Gastrocnemius medialis (tissue), 4 donors: ENCODE measurements around the gene ACACA. TPM values are rescaled to one million over a fixed set of nuclear protein-coding genes. Genes with fewer than 3 reads are reported as not detected.

Source experiments
- ATAC-seq, 2 donors: fragments of 150-250 bp; one replicate each; pipeline ENCODE4 v1.9.1; 2016
- DNase-seq, 2 donors: peaks; one replicate each; pipeline ENCODE4 v3.0.0-alpha.2; 2019
- H3K27ac ChIP-seq, 4 donors: fragments of 200-600 bp; sonication (generic); 1 replicate in 1 of 4; 2 replicates in 3 of 4; pipeline ENCODE4 v1.5.1; 2016 to 2018; ENCODE audit warnings: mild to moderate bottlenecking in 2 of 4, moderate library complexity in 1 of 4
- H3K27me3 ChIP-seq, 3 donors: fragments of 200-600 bp; sonication (generic) in 2 of 3; 1 replicate in 1 of 3; 2 replicates in 2 of 3; pipeline versions ENCODE4 v1.5.1 to v1.6.0; 2016 to 2019; ENCODE audit warnings: mild to moderate bottlenecking in 1 of 3, moderate library complexity in 1 of 3
- H3K36me3 ChIP-seq, 2 donors: fragments of 200-600 bp; sonication (generic) in 1 of 2; one replicate each; pipeline ENCODE4 v1.5.1; 2017 to 2018
- H3K4me1 ChIP-seq, 2 donors: fragments of 200-600 bp; sonication (generic) in 1 of 2; one replicate each; pipeline ENCODE4 v1.5.1; 2016 to 2017; ENCODE audit warnings: mild to moderate bottlenecking in 2 of 2
- H3K4me3 ChIP-seq, 4 donors: fragments of 200-600 bp; sonication (generic) in 3 of 4; 1 replicate in 1 of 4; 2 replicates in 3 of 4; pipeline ENCODE4 v1.5.1; 2016 to 2019; ENCODE audit warnings: mild to moderate bottlenecking in 2 of 4
- H3K9me3 ChIP-seq, 3 donors: fragments of 200-600 bp; sonication (generic) in 2 of 3; 1 replicate in 1 of 3; 2 replicates in 2 of 3; pipeline ENCODE4 v1.5.1; 2016 to 2019
- POLR2A ChIP-seq, 2 donors: fragments of 450-650 bp; IDR thresholded peaks; one replicate each; pipeline ENCODE4 v1.6.1; 2017; ENCODE audit warnings: antibody characterized with exemption in 2 of 2, mild to moderate bottlenecking in 2 of 2, moderate library complexity in 2 of 2
- in situ Hi-C, 4 donors: fragments of 200-750 bp; cut with MboI; loops; one replicate each; pipeline versions ENCODE4 v1.15.0 to v1.8.0; 2017; ENCODE audit warnings: low sequenced_read_pairs in 4 of 4
- intact Hi-C: fragments of 100-400 bp; cut with DNase I; formaldehyde crosslinking; loops from one replicate; pipeline ENCODE4 v1.15.1; 2023; ENCODE audit warnings: low total_unique reads
- total RNA-seq, 4 donors: library from RNA; depleted of rRNA; stranded (reverse); fragments of >200 nt; gene quantifications; one replicate each; pipeline versions ENCODE4 v1.1.0 to v1.2.3, GENCODE V29; 2016
- TF ChIP-seq, protein P1 (sequence below), 5 experiments: fragments of 450-650 bp in 3 of 5; fragments of 200-600 bp in 2 of 5; sonication (generic) in 2 of 5; IDR thresholded peaks in 4 of 5; conservative IDR thresholded peaks in 1 of 5; 1 replicate in 4 of 5; 2 replicates in 1 of 5; pipeline ENCODE4 v1.5.1; 2016 to 2019; ENCODE audit warnings: antibody characterized with exemption in 5 of 5, mild to moderate bottlenecking in 3 of 5, moderate library complexity in 3 of 5

ACACA gene
- total RNA-seq, 4 donors from 2014 or later, result 13.4 to 28.9 (median 18.9) TPM

DNA sequence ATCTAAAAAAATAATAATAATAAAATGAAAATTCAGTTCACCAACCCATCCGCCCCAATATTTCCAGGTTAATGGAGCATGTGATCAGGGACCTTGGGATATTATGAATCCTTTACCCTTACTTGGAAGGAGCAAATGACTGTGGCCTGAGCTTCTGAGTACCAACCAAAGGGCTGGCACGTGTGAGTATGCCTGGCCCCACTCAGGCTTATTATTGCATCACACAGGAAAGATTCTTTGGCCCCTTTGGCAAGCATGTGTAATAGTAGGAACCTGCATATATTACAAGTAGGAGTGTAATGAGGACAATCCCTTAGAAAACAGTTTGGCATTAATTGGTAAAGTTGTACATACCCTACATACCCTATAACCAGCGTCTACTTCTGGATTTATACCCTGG is 38.1 kb downstream of the ACACA start:
- DNase-seq (no peak), ATAC-seq (peak in 1 of 2 donors; percentile 55)
- Histone ChIP-seq H3K9me3 (no peaks in the 10 kb centered on the region), H3K4me3 (no peak overlapping the region), H3K4me1 (no peaks in the 10 kb centered on the region), H3K36me3 (no peaks in the 10 kb centered on the region), H3K27me3 (no peaks in the 10 kb centered on the region), H3K27ac (no peak overlapping the region)
- TF ChIP-seq POLR2A (IDR thresholded peaks at IDR 0.05), result no peak
- TF ChIP-seq, protein P1, sequence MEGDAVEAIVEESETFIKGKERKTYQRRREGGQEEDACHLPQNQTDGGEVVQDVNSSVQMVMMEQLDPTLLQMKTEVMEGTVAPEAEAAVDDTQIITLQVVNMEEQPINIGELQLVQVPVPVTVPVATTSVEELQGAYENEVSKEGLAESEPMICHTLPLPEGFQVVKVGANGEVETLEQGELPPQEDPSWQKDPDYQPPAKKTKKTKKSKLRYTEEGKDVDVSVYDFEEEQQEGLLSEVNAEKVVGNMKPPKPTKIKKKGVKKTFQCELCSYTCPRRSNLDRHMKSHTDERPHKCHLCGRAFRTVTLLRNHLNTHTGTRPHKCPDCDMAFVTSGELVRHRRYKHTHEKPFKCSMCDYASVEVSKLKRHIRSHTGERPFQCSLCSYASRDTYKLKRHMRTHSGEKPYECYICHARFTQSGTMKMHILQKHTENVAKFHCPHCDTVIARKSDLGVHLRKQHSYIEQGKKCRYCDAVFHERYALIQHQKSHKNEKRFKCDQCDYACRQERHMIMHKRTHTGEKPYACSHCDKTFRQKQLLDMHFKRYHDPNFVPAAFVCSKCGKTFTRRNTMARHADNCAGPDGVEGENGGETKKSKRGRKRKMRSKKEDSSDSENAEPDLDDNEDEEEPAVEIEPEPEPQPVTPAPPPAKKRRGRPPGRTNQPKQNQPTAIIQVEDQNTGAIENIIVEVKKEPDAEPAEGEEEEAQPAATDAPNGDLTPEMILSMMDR (IDR thresholded peaks at IDR 0.05 in 4 of 5, conservative IDR thresholded peaks at IDR 0.05 in 1 of 5), result no peak
- intact Hi-C loops (no loop called here), in situ Hi-C loops (no loop called here)

DNA sequence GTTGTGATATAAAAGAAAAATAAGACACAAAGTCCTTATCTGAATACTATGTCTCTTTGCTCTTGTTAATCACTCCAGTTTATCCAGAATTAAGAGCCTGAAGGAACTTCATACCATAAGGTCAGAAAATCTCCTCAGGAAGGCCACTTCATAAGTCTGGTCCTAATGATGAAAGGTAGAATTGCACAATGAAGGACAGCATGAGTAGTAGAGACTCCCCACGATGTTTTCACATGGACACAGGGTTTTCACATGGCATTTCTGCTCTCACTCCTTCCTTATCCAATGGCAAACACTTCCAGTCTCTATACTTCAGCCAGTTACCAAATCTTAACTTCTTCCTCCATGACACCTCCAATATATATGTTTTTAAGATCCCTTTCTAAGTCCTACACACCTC is 41.0 kb downstream of the ACACA start:
- DNase-seq (no peak), ATAC-seq (no peak)
- in situ Hi-C loops (no loop called here), intact Hi-C loops (no loop called here)
- Histone ChIP-seq H3K27me3 (no peaks in the 10 kb centered on the region), H3K9me3 (no peaks in the 10 kb centered on the region), H3K27ac (no peak overlapping the region), H3K36me3 (no peaks in the 10 kb centered on the region), H3K4me3 (no peak overlapping the region), H3K4me1 (no peaks in the 10 kb centered on the region)
- no peak for TF ChIP-seq POLR2A (IDR thresholded peaks at IDR 0.05)
- TF ChIP-seq, protein P1 (IDR thresholded peaks at IDR 0.05 in 4 of 5, conservative IDR thresholded peaks at IDR 0.05 in 1 of 5), result no peak

- no peak for DNase-seq
- H3K4me1 ChIP-seq, result peaks cover 19 to 22% of the 10 kb centered on the region in 2 donors
- H3K36me3 ChIP-seq, result no peaks in the 10 kb centered on the region
- H3K27ac ChIP-seq, result no peak overlapping the region
- H3K9me3 ChIP-seq, result no peaks in the 10 kb centered on the region
- H3K27me3 ChIP-seq, result no peaks in the 10 kb centered on the region
- in situ Hi-C loops (no loop called here), intact Hi-C loops (no loop called here)
- TF ChIP-seq, protein P1 (IDR thresholded peaks at IDR 0.05 in 4 of 5, conservative IDR thresholded peaks at IDR 0.05 in 1 of 5), result no peak
- TF ChIP-seq POLR2A (IDR thresholded peaks at IDR 0.05), result no peak
- no peak for ATAC-seq
- no peak overlapping the region for H3K4me3 ChIP-seq
Measured at GRCh38 chr17:37361543-37361942, 45.1 kb downstream of the ACACA start.

- Histone ChIP-seq H3K4me1 (peaks cover 19 to 22% of the 10 kb centered on the region in 2 donors), H3K27me3 (no peaks in the 10 kb centered on the region), H3K27ac (peak overlapping the region in 2 of 4 donors; percentile 93 to 97), H3K36me3 (no peaks in the 10 kb centered on the region), H3K9me3 (no peaks in the 10 kb centered on the region), H3K4me3 (no peak overlapping the region)
- intact Hi-C loops (no loop called here), in situ Hi-C loops (no loop called here)
- no peak for ATAC-seq
- TF ChIP-seq POLR2A (IDR thresholded peaks at IDR 0.05), result no peak
- TF ChIP-seq, protein P1 (IDR thresholded peaks at IDR 0.05 in 4 of 5, conservative IDR thresholded peaks at IDR 0.05 in 1 of 5), result no peak
- DNase-seq, result no peak
Measured at GRCh38 chr17:37360632-37361031, 46.0 kb downstream of the ACACA start.

DNA sequence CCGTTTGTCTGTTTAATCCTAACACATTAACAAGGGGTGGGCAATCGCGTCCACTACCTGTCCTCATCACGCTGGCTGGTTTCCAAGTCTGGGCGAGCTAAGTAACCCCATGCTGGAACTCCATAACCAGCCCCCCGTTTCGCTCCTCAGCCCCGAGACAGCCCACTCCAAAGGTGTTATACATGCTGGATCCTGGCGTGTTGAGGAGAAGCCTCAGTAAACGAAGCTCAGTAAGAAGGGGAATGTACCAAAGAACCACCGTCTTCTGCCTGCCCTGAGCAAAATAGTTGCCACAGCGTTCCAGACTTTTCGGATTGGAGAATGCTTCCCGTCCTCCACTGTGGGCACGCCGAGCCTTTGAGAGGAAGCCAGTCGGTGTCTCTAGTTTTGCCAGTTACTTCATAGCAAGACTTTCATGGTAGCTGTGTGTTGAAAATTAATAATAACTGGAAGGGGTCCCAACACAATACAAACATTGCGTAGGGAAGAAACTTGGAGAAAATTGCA is 46.9 kb downstream of the ACACA start:
- Histone ChIP-seq H3K27me3 (no peaks in the 10 kb centered on the region), H3K4me3 (peak overlapping the region; percentile 62 to 95 (median 78)), H3K9me3 (no peaks in the 10 kb centered on the region), H3K36me3 (no peaks in the 10 kb centered on the region), H3K27ac (peak overlapping the region; percentile 93 to 98 (median 96)), H3K4me1 (peaks cover 19 to 22% of the 10 kb centered on the region in 2 donors)
- no peak for TF ChIP-seq POLR2A (IDR thresholded peaks at IDR 0.05)
- TF ChIP-seq, protein P1 (IDR thresholded peaks at IDR 0.05 in 4 of 5, conservative IDR thresholded peaks at IDR 0.05 in 1 of 5), result no peak
- DNase-seq, result no peak
- peak in 1 of 2 donors; percentile 15 for ATAC-seq
- intact Hi-C loops (loop anchor here (1.0 kb wide), 4 partner anchors 32 to 411 kb away; partner anchors contain the start of genes AATF, ACACA and TADA2A), in situ Hi-C loops (no loop called here)
